ENCODE data around the gene HAUS7.
A peak's percentile ranks its signal among the peaks of the same experiment; 100 is the strongest.

The HAUS7 gene

GRCh38 chrX:153470411-153471363, at the start of gene HAUS7:
HAUS7 (minus strand) TSS chrX:153470576; CDS start chrX:153470557, 19 bp downstream.
- DNase-seq = peak; percentile 90

DNA sequence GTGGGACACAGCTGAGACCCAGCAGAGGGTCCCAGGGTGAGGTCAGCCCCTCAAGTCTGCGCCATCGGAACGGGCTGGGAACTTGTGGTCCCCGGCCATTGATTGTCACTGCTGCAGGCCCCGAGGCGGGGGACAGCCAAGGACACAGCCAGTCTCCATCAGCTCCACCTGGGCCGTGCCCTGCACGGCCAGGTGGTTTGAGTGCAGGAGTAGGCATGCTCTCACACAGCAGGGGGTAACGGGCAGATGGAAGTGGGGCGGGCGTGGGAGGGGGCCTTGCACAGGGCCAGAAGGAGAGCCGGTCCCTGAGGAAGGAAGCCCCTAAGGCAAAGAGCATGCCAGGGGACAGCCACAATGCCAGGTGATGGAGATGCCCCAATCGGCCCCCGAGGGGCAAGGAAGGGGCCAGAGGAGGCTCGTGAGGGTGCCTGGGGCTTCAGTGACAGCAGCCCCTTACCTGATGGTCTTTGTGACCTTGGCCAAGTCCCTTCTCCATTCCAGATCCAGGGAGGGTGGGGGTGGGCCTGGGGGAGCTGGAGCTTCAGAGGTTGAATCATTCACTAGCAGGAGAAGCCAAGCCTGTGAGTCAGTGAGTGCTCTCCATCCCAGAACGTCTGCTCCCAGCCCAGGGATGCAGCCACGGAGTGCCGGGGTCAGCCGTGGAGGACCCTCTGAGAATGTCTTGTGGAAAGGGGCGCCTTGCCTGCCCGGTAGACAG, 49.4 kb upstream of the HAUS7 start:
- no peak for DNase-seq

DNA sequence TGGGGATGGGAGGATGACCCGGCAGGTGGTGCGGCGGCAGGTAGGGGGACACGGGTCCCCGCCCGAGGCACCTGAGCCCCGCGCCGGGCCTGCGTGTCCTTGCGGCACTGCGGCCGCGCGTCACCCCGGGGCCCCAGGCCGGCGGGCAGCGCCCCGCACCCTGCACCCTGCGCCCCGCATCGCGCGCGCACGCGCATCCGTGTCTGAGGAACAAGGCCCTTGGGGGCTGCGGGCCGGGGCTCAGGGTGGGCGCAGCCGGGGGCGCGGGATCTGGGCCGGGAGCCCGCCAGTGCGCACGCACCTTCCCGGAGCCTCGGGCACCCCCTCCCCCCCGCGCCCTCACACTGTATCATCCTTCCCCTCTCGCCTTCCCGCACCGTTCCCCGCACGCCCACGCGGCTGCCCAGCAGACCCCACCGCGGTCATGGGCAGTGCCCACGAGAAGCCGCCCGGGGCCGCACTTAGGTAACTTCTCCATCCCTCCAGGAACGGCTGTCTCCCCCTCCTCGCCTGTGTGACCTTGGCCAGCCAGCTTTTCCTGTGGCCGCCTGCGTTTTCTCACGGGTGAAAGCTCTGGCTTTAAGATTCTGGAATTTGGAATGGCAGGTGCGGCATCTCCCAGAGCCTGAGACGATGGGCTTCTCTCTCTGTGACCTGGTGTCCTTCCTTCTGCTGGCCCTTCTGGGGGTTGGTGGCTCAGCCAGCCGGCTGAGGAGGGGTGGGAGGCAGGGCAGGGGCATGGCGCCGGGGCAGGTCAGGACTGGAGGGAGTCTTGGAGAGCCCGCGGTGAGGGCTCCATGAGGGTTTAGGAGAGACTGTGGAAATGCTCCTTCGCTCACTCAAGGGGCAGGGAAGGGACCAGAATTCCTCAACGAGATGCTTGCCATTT, 47.8 kb upstream of the HAUS7 start:
- DNase-seq = no peak

DNA sequence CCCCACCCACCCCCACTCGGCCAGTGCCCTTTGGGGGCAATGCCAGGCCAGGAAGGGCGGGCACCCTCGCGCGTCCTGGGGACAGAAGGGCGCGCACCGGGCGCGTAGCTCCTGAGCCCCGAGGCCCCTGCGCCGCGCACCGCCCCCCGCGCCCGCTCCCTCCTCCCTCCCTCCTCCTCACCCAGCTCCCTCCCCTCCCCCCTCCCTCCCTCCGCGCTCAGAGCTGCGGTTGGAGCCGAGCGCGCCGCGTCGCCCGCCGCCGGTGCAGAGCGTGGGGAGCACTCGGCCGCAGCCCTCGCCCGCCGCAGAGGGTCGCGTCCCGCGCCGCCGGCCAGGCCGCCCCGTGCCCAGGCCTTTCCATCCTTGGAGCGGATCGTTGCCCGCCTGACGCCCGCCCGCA, 47.0 kb upstream of the HAUS7 start, which contains the start of gene ATP2B3:
Gene ATP2B3, plus strand, starts transcription at position 220 of the 400 bp plus-strand sequence. CDS start 18,606 bp downstream, outside the sequence.
- DNase-seq = no peak

DNA sequence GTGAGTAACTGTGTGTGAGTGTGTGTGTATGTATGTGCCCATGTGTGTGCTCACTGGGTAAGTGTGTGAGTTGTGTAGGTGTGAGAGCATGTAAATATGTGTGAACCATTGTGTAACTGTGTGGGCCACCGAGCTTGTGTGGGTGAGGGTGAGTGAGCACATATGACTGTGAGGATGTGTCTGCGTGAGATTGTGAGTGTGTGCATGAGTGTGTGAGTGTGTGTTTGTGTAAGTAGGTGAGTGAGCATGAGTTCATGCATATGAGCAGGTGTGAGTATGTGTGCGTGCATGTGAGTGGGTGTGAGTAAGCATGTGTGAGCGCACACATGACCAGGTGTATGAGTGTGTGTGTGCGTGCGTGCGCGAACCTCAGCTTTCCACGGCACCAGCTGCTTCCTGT, 45.7 kb upstream of the HAUS7 start:
- DNase-seq = no peak

DNA sequence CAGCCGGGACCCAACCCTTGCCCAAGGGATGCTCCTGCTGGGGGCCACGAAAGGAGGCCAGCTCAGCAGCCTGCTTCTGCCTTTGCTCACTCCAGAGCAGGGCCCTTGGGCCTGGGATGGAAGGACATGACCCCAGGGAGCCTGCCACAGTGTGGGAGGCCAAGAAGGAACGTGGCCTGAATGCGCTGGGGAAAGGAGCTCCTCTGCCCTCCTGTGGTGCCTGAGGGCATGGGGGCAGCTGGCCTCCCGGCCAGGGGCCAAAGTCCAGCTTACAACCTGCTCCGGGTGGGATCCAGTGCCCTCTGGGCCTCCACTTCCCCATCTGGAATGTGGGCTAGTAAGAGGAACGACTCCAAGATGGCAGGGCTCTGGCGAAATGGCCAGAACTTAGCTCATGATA, 45.1 kb upstream of the HAUS7 start:
- DNase-seq = no peak

- no peak for DNase-seq
Observed at GRCh38 chrX:153514259-153514658, 43.9 kb upstream of the HAUS7 start.

DNA sequence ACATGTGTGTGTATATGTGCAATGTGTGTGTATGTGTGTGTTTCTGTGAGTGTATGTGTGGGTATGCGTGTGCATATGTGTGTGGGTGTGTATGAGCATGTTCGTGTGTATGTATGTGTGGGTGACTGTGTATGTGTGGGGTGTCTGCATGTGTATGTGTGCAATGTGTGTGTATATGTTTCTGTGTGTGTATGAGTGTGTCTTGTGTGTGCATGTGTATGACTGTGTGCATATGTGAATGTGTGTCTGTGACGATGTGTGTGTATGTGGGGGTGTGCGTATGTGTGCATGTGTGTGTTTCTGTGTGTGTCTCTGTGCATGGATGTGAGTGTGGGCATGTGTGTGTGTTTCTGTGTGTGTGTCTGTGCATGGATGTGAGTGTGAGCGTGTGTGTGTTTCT, 42.9 kb upstream of the HAUS7 start:
- DNase-seq = no peak

- no peak for DNase-seq
Observed at GRCh38 chrX:153512501-153512893, 42.1 kb upstream of the HAUS7 start.

DNA sequence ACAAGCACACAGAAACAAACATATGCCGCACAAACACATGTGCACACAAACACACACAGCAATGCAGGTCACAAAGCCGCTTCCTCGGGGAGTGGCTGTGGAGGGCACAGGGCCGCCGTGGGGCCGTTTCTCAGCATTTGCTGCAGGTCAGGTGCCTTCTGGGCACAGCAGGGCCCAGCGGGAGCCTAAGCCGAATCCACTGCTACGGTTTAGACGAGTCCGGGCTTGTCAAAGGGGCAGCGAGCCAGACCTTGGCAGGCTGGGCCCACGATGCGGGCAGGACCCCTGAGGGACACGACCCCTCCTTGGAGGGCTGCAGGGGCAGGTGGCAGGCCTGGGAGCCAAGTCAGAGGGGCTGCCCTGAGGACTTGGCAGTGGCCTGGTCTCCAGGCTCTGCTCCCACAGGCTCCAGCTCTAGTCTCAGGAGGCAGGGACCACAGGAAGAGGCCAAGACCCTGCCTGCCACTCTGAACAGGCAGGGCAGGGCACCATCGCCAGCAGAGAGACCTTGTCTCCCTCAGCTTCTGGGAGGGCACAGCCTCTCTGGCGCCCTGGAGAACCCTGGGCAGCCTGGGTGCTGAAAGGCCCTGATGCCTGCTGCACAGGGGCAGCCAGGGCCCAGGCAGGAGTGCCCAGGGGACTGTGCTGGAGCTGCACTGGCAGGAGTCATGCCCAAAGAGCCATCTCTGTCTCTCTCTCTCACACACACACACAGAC, 41.6 kb upstream of the HAUS7 start:
- no peak for DNase-seq

DNA sequence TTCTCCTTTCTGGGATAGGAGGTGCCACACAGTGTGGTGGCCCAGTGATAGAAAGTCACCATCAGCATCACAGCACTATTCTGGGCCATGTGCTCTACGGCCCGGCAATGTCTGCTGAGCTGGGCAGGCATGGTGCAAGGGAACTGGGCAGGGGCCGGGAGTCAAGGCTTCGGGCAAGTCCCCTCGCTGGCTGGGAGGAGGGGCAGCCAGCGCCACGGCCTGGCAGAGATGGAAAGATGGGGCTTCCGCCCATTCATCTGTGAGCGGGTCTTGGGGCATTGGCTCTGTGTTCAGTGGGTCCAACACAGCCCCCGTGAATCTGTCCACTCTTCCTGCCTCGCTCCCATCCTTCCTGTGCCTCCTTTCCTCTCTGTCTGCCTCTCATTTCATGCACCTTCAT, 40.0 kb upstream of the HAUS7 start:
- DNase-seq = no peak

GRCh38 chrX:153509592-153509991, 39.2 kb upstream of the HAUS7 start:
- no peak for DNase-seq

GRCh38 chrX:153507484-153508178, 37.3 kb upstream of the HAUS7 start:
- peak; percentile 76 for DNase-seq

DNA sequence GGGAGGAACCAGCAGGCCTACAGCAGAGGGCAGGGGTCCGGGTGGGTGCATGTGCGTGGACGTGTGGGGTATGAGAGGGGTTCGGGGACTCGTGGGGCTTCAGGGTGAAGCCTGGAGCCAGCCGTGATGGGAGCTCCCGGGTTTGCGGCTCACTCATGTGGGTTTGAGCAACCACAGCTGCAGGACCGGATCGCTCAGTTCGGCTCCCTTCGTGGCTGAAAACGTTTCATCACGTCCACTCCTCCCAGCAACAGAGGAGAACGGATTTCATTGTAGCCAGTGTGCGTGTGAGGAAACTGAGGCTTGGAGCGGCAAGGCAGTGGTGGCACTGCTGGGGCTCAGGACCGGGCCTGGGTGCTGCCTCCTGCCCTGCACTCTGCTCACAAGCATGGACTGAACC, 35.0 kb upstream of the HAUS7 start:
- DNase-seq = no peak

- no peak for DNase-seq
Observed at GRCh38 chrX:153504445-153505016, 34.2 kb upstream of the HAUS7 start.

- DNase-seq = no peak
Observed at GRCh38 chrX:153502796-153503195, 32.4 kb upstream of the HAUS7 start.

DNA sequence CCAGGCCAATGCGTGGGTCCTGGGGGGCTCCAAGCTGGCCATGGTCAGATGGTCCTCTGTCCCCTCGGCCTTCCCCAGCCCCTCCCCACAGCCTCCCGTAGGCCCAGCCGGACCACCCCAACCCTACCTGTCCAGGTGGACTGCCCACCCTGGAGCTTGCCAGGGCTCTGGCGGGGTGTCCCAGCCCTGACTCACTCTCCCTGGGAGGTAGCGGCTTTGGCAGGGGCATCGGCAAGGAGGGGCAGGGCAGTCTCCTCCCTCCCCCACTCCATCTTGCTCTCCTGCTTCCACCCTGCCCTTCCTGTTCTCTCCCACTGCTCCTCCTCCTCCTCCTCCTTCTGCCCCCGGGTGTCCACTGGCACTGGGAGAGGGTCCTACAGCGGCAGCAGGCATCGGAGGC, 31.8 kb upstream of the HAUS7 start:
- DNase-seq = no peak

DNA sequence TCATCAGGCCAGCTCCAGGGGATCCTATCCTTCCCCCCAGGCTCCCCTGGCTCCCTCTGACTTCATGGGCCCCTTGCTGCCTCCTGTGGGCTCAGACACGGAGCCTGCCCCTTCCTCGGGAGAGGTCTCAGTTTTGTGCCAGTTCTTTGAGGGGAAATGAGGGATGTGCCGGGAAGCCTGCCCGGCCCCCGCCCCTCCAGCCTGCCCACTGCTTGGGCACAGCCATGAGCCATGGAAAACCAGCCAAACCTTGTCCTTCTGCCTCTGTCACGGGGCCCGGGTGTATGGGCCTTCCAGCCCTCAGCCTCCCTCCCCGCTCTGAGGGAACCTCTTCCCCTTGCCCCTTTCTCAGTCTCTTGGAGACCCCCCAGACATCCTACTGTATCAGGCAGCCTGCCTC, 31.2 kb upstream of the HAUS7 start:
- DNase-seq = no peak

GRCh38 chrX:153500676-153501280, 30.4 kb upstream of the HAUS7 start:
- DNase-seq = no peak

DNA sequence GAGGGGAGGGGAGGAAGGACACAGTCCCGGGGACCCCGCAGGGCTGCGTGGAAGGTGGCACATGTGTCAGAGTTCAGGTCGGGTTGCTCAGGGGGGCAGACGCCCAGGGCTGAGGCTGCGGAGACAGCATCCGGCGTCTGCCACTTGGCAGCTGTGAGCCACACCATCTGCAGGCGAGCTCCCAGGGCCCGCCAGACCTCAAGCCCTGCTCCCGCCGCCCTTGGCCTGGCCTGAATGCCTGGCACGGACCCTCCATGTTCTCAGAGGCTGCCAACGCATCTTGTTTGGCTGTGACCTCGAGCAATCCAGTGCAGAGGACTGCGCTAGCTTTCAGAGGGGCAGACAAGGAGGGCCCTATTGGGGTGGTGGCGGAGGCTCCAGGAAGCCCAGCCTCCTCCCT, 29.5 kb upstream of the HAUS7 start:
- DNase-seq = no peak

DNA sequence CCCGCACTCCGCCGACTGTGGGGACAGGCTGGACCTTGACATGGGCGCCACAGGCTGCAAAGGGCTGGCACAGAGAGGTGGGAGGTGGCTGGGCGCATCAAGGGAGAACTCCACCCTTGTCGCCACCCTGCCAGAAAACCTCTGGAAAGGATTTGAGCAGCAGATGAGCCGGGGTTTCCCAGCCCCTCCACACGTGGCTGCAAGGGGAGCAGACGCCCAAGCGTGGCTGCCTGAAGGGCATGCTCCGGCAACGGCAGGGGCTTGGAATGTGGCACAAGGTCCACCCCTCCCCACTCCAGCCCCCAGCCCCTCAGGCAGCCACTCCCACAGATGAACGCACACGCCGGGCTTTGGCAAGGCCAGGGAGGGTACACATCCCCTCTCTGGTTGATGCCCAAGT, 29.0 kb upstream of the HAUS7 start:
- no peak for DNase-seq
